Measurements from ENCODE around the gene KLHL22.
"Not testable (repeated sequence)": the region's sequence is repeated elsewhere in the genome, so short reads cannot be mapped to it uniquely, and the experiment has no call there.

The KLHL22 gene

GRCh38 chr22:20524004-20524481 lies 28.4 kb upstream of the KLHL22 start:
- in situ Hi-C loops (cut with MboI; ENCODE audit: low sequenced_read_pairs): no loop called here

GRCh38 chr22:20523086-20523983 lies 27.7 kb upstream of the KLHL22 start:
- in situ Hi-C loops (cut with MboI; ENCODE audit: low sequenced_read_pairs): no loop called here

- in situ Hi-C loops (cut with MboI; ENCODE audit: low sequenced_read_pairs): no loop called here
Observed at GRCh38 chr22:20522134-20523004, 26.8 kb upstream of the KLHL22 start.

GRCh38 chr22:20520093-20520511 lies 24.5 kb upstream of the KLHL22 start:
- in situ Hi-C loops (cut with MboI; ENCODE audit: low sequenced_read_pairs): no loop called here

GRCh38 chr22:20519558-20519957 lies 24.0 kb upstream of the KLHL22 start:
- in situ Hi-C loops (cut with MboI; ENCODE audit: low sequenced_read_pairs): no loop called here

GRCh38 chr22:20517841-20518592 lies 22.4 kb upstream of the KLHL22 start:
- in situ Hi-C loops (cut with MboI; ENCODE audit: low sequenced_read_pairs): no loop called here

- in situ Hi-C loops (cut with MboI; ENCODE audit: low sequenced_read_pairs): no loop called here
Observed at GRCh38 chr22:20517422-20517821, 21.8 kb upstream of the KLHL22 start.

- in situ Hi-C loops (cut with MboI; ENCODE audit: low sequenced_read_pairs): no loop called here
Observed at GRCh38 chr22:20516399-20516798, 20.8 kb upstream of the KLHL22 start.

GRCh38 chr22:20514658-20515406 lies 19.2 kb upstream of the KLHL22 start:
- in situ Hi-C loops (cut with MboI; ENCODE audit: low sequenced_read_pairs): no loop called here

GRCh38 chr22:20511578-20512229 lies 16.1 kb upstream of the KLHL22 start:
- in situ Hi-C loops (cut with MboI; ENCODE audit: low sequenced_read_pairs): no loop called here

GRCh38 chr22:20510811-20511577 lies 15.4 kb upstream of the KLHL22 start:
- in situ Hi-C loops (cut with MboI; ENCODE audit: low sequenced_read_pairs): no loop called here

GRCh38 chr22:20509344-20510047 lies 13.9 kb upstream of the KLHL22 start:
- in situ Hi-C loops (cut with MboI; ENCODE audit: low sequenced_read_pairs): no loop called here

GRCh38 chr22:20508815-20509271 lies 13.2 kb upstream of the KLHL22 start:
- in situ Hi-C loops (cut with MboI; ENCODE audit: low sequenced_read_pairs): no loop called here

GRCh38 chr22:20508067-20508755 lies 12.6 kb upstream of the KLHL22 start:
- in situ Hi-C loops (cut with MboI; ENCODE audit: low sequenced_read_pairs): not testable (repeated sequence)

GRCh38 chr22:20507253-20508066 lies 11.9 kb upstream of the KLHL22 start, which contains the start of gene MED15:
Gene MED15 (plus strand): TSS chr22:20507610. CDS start chr22:20507679, 69 bp downstream.
- in situ Hi-C loops (cut with MboI; ENCODE audit: low sequenced_read_pairs): no loop called here

GRCh38 chr22:20506543-20507252 lies 11.1 kb upstream of the KLHL22 start:
- in situ Hi-C loops (cut with MboI; ENCODE audit: low sequenced_read_pairs): no loop called here

Data from hTERT RPE-1 (cell line).